Limb (tissue), 2 donors: ENCODE measurements around the gene FLRT1.

Experiments
- DNase-seq, 2 donors: peaks; one replicate each; pipeline ENCODE4 v3.0.0-alpha.2; 2016; ENCODE audit errors: extremely low spot score in 2 of 2

FLRT1 gene

DNA sequence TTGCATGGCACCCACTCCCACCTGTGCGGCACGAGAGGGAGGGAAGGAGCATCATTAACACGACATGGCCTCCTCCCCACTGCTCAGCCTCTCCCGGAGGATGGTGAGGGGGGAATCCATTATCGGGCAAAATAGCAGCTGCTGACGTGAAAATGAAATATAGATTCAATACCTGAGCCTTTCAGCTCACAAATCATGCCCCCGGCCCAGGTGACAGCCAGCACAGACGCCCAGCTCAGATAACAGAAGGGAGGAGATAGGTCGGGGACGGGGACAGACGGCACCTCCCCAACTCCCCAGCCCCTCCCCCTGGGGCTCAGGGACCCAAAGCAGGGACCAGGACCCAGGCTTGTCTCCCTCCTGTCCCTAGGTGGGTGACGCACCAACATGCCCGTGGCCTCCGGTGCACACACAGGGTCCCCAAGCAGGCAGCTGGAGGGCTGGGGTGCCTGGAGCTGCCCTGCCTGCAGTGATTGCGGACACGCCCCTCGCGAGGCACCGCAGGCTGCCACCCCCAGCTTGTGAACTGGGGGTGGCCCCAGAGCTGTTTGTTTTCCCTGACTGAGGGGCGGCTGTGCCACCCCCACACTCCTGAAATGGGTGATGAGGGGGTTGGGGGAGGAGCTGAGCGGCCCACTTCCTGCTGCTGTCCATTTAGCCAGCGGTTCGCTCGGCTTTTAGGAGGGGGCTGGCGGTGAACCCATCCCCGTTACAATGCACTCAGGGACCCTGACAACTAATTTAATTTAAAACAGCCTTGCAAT, 31.7 kb downstream of the FLRT1 start:
- no peak for DNase-seq

DNA sequence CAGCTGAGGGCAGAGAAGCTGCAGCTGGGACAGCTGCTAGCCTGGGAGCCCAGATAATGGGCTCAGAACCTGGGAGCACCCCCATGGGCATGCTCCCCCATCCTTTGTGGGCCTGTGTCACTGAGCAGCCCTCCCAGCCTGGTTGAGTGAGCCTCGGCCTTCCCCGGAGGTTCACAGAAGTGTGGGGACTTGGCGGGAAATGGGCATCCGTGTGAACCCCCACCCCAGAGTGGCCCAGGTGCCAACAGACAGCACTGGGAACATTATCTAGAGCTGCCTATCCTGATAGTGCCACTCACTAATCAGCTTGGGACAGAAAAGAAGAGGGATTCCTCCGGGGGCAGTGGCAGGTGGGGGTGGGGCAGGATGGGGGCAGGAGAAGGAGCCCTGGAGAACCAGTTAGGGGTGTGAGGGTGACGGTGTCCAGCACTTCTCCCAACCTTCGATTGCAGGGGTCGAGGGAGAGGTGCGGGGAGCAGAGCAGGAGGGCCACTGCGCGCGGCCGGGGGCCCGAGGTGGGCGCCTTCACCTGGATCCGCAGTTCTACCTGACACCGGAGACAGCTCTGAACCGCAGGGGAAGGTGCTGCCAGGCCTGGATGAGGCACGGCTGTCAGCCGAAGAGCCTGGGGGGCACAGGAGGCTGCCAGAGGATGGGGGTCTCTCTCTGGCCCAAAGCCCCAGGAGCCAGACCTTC, 33.1 kb downstream of the FLRT1 start:
- no peak for DNase-seq

DNA sequence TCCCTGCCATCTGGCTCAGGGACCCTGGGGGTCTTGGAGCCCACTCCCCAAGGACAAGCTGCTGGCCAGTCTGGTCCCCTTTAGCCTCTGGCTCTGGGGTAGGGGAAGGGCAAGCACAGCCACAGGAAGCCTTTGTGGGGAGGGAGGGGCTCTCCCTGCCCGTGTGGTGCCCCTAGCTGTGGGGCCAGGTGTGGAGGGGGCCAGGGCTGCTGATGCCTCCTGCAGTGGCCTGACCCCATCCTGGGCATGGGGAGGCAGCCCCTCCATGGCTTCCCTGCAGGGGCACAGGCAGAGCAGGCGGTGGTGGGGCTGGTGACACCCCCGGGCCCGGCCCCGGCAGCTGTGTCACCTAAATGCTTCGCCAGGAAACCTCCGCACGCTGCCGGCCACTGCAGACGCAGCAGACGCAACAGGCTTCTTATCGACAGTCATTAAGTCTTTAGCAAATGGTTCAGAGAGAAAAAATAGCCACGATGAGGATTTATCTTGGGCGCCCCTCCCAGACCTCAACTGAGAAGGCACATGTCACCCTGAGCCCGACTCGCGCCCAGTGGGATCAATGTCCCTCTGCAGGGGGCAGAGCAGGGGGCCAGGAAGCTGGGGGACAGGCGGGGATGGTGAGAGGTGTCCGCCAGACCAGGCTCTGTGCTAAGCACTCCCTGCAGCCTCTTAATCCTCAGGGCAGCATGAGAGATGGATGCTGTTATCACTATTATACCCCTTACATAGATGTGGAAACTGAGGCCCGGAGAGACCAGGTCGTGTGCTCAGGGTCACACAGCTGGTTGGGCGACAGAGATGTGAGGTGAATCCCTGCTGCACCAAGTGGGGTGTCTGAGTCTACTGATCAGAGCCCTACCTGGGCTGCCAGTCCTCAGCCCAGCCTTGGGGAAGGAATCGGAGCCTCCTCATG, 33.9 kb downstream of the FLRT1 start:
- DNase-seq: no peak

DNA sequence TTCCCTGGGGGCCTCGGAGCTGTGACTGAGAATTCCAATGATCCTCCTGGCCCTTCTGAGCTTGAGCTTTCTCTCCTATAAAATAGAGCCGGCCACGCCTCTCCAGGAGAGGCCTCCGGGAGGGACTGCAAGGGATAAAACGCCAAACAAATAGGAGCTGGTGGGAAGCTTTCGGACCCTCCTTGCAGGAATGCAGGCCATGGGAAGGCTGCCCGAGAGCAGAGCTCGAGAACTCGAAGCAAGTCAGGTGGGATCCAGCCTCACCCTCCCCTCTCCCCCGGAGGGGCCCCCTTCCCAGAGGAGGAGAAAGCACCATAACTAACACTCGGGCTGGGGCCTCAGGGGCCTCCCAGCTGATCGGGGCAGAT, 34.6 kb downstream of the FLRT1 start:
- DNase-seq: peak in 1 of 2 donors; percentile 70

DNA sequence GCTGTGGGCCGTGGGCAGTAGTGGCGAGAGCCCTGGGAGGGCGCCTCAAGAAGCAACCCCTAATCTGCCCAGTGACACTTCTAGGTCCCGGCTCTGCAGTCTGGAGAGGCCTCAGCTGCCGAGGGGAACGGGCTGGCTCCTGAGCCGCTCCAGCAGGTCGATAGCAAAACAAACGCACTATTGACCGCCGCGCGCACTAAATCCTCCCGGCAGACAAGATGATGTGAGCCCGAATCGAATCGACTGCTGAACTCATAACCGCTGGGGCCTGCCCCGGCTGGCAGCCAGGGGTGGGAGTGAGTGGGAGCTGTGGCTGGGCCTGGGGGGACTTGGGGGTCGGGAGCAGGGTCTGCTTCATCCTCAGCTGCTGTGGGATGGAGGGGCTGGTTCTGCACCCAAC, 36.1 kb downstream of the FLRT1 start:
- peak in 1 of 2 donors; percentile 68 for DNase-seq

DNA sequence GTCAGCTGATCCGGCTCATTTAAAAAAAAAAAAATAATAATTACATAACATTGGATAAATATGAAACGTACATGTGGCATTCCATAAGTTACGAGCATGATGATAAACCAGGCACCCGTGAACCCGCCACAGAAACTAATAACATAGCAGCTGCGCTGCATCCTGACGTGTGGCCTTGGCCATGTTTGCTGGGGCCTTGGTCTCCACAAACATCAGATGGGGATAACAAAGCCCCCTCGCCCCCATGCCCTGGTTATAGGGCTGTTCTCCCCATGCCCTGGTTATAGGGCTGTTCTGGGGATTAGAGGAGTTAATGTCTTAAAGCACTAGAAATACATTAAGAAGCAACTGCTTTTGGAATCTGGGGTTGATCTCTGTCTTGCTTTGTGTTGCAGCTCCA, 36.7 kb downstream of the FLRT1 start:
- no peak for DNase-seq

DNA sequence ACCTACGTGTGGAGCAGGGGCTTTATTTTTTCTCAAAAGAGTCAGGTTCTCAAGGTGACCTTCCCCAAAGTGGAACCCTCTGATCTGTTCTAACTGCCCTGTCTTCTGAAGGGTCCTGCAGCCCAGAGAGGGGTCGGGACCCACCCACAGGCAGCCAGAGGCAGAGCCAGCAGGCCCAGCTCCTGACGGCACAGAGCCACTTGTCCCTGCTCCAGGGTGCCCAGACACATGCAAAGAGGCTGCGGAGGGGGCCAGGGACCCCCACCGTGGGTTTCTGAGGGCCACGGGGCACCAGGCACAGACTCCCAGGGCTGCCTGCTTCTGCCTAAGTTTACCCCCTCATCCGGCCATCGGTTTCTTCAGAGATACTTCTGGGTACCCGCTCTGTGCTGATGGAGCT, 37.1 kb downstream of the FLRT1 start:
- no peak for DNase-seq

DNA sequence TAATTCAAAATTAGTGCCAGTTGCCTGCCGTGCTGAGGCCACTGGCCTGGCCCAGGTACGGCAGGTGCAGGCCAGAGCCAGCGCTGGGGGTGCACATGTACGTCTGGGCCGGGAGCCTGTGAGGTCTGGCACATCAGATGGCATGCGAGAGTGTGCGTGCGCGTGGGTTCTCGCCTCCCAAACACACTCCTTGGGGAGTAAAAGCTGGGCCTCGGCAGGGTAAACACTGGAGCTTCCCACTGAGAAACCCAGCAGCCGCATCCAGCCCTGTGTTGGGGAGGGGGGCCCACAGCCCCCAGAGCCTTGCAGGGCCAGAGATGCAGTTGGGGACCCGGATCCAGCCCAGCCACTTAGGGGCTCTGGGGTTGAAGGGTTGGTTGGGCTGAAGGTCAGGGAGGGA, 37.8 kb downstream of the FLRT1 start:
- DNase-seq: no peak

DNA sequence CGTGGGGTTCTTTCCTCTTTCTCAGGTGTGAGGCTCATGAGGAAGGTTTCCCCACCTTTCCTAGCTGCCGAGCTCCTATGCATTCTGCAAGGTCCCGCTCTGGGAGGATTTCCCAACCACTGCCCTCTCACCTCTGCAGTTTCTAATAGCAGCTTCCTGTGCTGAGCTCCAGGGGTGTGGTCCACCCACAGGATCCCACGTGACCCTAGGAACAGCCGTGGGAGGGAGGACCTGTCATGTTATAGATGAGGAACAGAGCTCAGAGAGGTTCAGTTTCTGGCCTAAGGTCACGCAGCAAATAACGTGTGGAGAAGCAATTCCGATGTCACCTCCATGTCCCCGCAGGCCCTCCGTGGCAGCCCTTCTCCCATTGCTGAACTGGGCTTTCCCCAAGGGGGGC, 38.5 kb downstream of the FLRT1 start:
- DNase-seq: no peak

DNA sequence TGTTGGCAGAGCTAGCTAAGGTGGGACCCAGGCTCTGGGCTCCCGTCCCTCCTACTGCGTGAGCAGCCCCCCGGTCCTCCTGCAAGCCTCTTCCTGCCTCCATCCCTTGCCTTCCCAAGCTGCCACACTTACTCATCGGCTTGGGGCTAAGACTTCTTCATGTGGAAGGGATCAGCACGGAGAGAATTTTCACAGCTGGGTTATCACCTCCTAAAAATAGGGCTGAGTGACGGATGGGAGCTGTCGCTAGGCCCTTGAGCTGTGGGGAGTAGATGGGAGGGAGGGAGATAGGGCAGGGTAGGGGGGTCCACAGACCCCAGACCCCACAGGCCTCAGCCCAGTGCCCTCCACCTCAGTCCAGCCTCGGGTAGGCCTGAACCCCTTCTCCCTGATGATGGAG, 41.0 kb downstream of the FLRT1 start:
- no peak for DNase-seq

DNA sequence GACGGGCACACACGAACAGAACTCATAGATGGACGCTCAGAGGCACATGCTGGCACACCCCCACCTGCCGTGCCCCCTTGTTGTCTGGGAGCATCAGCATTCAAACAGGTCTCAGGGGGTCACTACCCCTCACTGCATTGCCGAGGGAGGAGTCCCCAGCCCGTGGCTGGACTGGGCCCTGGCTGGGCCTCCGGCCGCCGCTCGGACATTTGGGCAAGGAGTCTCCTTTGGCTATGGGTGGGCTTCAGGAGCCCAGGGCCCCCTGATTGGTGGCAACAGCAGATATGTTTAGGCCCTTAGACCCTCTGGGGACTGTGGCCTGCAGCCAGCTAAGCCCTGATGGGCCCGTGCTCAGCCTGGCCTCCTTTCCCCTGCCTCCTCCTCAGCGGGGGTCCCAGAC, 41.9 kb downstream of the FLRT1 start:
- no peak for DNase-seq

DNA sequence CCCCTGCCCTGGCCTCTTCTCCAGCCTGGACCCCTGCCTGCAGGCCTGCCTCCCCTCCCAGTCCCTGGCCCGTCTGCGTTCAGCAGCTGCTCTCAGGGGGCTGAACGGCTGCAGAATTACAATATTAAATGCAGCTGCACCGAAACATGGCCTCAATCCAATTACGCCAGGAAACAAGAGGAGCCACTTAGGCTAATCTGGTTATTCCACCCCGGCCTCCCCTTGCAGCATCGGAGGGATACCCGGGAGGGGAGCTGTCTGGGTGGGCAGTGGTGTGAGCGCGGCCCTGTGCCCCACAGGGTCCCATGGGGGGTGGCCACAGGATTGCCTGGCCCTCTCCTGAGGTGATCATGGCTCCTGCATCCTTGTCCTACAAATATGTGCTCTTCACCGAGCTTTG, 42.6 kb downstream of the FLRT1 start:
- DNase-seq: peak; percentile 61 to 72

DNA sequence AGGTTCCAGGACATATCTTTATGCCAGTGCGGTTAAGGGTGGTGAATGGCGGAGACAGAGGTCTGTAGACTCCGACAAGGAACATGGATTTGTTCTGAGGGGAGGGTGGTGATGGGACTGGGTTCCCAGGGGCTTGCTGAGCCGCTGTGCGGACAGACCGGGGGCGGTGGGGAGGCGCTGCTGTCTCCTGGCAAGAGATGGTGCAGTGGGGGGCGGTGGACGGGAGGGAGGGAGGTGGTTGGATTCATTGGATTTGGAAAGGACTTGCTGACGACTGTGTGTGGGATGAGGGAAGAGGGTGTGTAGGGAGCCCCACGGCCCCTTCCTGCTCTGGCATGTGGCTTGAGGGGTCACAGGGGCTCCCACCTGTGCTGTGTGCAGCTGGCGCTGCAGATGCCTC, 43.2 kb downstream of the FLRT1 start:
- no peak for DNase-seq

DNA sequence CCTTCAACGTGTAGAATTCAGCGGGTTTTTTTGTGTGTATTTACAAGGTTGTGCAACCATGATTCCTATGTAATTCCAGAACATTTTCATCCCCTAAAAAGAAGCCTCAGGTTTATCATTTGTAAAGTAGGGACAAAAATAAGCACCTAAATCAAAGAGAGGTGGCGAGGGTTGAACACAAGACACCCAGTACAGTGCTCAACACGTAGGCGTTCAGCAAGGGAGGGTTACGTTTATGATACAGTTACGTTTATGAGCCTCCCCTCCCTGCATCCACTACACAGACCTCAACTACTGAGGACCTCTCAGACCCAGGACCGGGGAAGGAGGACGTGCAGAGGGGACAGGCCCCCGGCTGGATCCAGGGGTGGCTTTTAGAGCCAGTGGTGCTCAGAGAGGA, 44.7 kb downstream of the FLRT1 start:
- DNase-seq: no peak

DNA sequence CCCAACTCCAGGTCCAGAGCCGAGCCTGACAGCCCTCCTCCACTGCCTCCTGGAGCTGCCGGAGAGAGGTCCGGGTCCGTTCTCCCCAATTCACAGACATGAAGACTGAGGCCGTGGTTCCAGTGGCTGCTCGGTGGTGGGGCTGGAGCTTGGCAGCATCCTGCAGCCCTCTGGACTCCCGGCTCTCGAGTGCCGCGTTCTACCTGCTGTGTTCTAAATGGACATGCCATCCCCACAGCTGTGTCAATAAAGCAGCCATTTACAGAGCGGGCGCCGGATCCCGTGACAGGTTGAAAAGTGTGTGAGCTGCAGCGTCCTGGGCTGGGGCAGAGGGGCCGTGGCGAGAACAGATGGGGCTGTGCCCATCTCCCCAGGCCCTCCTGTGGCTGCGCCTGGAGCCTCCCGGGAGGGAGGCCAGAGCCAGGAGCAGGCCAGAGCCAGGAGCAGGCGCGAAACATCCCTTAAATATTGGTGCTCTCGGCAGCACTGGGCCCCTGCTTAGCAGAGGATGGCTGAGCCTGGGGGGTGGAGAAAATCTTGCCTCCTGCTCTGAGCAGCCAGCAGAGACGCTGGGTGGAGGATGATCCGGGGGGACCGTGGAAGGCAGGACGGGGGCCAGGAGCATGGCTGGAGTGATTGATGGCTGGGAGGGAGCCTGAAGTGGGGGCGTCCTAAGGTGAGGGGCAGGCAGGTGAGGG, 46.2 kb downstream of the FLRT1 start:
- no peak for DNase-seq

DNA sequence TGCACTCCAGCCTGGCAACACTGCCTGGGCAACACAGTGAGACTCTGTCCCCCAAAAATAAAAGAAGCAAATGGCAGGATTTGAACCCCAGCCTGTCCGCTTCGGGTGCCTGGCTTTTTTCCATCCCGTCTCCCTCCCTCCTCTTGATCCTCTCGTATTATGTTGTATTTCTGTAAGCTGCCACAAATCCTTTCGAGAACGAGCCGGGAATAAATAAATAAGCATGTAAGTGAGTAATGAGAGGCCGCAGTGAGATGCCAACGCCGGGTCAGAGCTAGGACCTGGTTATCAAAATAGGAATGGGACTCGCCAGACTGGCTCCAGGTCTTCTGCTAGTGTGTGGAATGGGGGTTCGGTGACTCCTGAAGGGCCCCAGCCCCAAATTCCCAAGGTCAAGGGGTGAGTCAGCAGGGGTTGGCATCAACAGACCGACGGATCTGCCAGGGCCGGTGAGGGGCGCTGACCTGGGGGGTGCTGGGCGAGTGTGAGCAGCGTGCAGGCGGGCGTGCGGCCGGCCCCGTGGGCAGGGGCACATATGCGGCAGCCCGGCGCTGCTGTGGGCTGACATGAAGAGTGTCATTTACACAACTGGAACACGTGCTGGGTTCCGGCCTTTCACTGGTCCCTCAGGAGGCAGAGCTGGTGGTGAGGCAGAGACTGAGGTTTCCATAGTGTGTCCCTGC, 47.8 kb downstream of the FLRT1 start:
- no peak for DNase-seq

DNA sequence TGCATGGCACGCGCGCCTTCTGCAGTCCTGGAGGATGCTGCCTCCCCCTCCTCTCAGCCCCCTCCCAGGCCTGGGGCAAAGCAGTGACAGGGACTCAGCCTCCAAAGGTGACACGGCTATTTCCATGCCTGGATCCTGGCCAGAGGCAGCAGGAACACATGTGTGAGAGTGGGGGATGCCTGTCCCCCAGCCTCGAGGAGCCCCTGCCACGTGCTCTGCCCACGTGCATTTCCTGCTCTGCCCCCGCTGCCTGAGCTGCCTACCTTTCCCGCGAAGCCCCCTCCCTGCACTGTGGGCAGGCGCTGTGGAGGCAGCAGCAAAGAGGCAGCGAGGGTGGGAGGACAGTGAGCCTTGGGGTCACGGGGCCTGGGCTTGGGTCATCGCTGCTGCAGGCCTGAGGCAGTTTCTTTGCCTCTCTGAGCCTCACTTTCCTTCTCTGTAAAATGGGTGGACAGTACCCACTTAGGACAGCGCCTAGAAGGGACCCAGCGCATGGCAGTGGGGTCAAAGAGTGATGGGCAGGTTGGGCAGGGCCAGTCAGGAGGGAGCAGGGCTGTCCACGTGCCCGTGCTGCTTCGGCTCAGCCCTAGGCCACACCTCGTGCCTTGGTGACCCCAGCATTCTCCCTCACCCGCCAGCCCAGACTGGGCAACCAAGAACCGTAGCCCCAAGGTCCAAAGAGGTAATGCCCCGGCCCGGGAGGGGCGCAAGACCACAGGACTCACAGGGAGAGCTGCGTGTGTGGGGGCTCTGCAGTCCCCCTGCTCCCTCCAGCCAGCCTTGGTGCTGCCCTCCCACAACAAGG, 48.6 kb downstream of the FLRT1 start:
- DNase-seq: no peak

DNA sequence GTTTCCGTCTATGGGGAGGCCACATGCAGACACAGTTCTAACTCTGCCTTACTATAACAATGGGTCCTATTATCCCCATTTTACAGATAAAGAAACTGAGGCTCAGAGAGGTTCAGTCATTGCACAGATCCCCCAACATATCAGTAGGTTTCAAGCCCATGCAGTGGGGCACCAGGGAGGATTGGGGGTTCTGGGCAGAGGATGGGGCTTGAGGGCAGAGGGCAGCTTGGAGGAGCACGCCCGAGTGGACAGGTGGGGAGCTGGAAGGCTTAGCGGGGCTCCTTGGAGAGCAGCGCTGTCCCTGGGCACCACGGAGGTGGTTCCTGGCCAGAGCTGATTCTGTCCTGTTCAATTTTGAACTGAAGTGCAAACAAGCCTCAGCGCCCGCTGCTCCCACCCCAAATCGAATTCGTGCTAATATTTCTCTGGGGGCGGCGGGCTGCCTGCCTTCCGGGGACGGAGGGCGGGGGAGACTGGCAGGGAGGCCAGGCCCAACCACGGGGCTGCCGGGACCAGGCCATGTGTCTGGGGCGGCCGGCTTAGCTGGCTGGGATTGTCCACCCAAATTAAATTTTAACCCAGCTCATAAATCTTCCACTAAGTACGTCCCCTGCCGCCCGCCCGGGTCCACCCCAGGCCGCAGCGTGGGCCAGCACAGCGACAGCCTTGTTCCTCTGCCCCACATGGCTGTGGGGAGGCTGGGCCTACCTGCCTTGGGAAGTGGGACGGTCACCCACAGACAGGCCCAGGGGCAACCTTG, 49.4 kb downstream of the FLRT1 start:
- DNase-seq: no peak
